MCF 10A (cell line): ENCODE data around the gene WDR82. TPM values are rescaled to one million over a fixed set of nuclear protein-coding genes. Genes with fewer than 3 reads are reported as not detected.

Source experiments
- BruUV-seq: library from RNA; stranded (reverse); fragments of 400-500 nt; replicated peaks from 2 replicates; lab custom pipeline; 2021; lab: Mats Ljungman, UMichigan
- CTCF ChIA-PET: fragments of 300-600 bp; sonication (Branson Sonifier 250); formaldehyde crosslinking; extraction: SDS; loops from one replicate; lab custom pipeline; 2021; ENCODE audit warnings: antibody characterized with exemption, inconsistent platforms; lab: Yijun Ruan, JAX
- POLR2A ChIA-PET: fragments of 300-600, 350-650 bp; sonication (Branson Sonifier 250); formaldehyde crosslinking; extraction: SDS; loops from one replicate; lab custom pipeline; 2020; ENCODE audit warnings: antibody characterized with exemption, inconsistent platforms; lab: Yijun Ruan, JAX
- DNase-seq: peaks from one replicate; pipeline ENCODE4 v3.0.0-alpha.2; 2018; ENCODE audit not compliant: unreplicated experiment
- H3K27ac Mint-ChIP-seq: one replicate; pipeline ENCODE4 v1.8.0; 2022; ENCODE audit warnings: mild to moderate bottlenecking, low read depth, mixed read lengths; ENCODE audit not compliant: unreplicated experiment
- H3K27me3 Mint-ChIP-seq: one replicate; pipeline ENCODE4 v1.8.0; 2022; ENCODE audit warnings: mixed read lengths; ENCODE audit not compliant: insufficient read depth, unreplicated experiment
- H3K36me3 Mint-ChIP-seq: one replicate; pipeline ENCODE4 v1.8.0; 2022; ENCODE audit warnings: mild to moderate bottlenecking, moderate library complexity, mixed read lengths; ENCODE audit not compliant: insufficient read depth, unreplicated experiment
- H3K4me1 Mint-ChIP-seq: one replicate; pipeline ENCODE4 v1.8.0; 2022; ENCODE audit warnings: mixed read lengths; ENCODE audit not compliant: insufficient read depth, unreplicated experiment
- H3K4me3 Mint-ChIP-seq: one replicate; pipeline ENCODE4 v1.8.0; 2022; ENCODE audit warnings: mild to moderate bottlenecking, moderate library complexity, mixed read lengths; ENCODE audit not compliant: unreplicated experiment
- H3K9me3 Mint-ChIP-seq: one replicate; pipeline ENCODE4 v1.8.0; 2022; ENCODE audit warnings: mixed read lengths; ENCODE audit not compliant: unreplicated experiment
- intact Hi-C: fragments of 100-400 bp; cut with micrococcal nuclease; formaldehyde crosslinking; loops from 2 replicates; pipeline ENCODE4 v1.14.1; 2022
- total RNA-seq: library from RNA; stranded (reverse); gene quantifications from 2 replicates; pipeline ENCODE4 v1.2.3, GENCODE V29; 2022
- TF ChIP-seq, protein P1 (sequence below): fragments of 200-600 bp; IDR thresholded peaks from one replicate; pipeline ENCODE4 v1.8.0; 2022; ENCODE audit warnings: antibody characterized with exemption, mild to moderate bottlenecking; ENCODE audit not compliant: unreplicated experiment

WDR82 gene
- total RNA-seq, 1 experiment from 2014 or later: 62.5 TPM

DNA sequence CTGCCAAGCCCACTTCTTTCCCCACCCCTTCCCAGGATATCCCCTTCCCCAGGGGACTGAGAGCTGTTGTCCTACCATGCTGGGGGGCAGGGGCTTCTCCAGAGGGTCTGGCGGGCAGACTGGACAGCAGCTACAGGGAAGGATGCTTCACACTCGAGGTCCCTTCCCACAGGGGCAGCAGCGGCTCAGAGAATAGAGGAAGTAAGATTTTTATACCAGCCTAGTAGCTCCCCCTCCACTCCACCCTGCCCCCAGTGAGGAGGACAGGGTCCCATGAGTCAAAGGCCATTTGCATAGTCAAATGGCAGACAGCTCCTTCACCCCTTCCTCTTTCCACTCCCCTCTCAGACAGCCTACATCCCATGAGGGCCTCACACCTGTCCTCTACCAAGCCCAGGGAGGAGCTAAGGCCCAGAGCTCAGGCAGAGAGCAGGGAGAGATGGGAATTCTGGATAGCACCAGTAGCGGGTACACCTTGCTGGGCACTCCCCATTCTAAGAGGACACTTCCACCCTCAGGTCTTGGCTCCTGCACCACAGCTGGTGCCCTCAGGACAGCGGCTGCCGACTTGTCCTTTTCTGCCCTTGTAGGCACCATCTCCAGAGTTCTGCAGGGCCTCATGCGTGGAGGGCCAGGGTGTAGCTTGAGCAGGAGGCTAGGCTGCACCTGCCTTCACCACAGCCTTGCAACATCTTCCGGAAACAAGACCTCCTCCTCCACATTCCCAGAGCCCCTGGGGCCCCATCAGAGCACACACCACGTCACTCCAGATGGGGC lies 52.8 kb downstream of the WDR82 start, which contains the start of gene TLR9:
TSS of gene TLR9 (minus strand) at position 194 of the 777 bp plus-strand sequence. CDS start at position 78, 116 bp downstream.
- peak within 1 kb of the TSS; percentile 7 for H3K27ac Mint-ChIP-seq
- BruUV-seq: no TSS peak
- POLR2A ChIA-PET: interaction anchor here (0.7 to 1.0 kb wide), 2 partner anchors 12 to 16 kb away, joined by 3 to 6 read pairs; no protein-coding TSS in a partner anchor
- peaks cover 16% of the 10 kb centered on the region for H3K4me1 Mint-ChIP-seq
- no peak within 1 kb of the TSS for H3K4me3 Mint-ChIP-seq
- DNase-seq: peak; percentile 77
- no peaks in the 10 kb centered on the region for H3K9me3 Mint-ChIP-seq
- TF ChIP-seq, protein P1, sequence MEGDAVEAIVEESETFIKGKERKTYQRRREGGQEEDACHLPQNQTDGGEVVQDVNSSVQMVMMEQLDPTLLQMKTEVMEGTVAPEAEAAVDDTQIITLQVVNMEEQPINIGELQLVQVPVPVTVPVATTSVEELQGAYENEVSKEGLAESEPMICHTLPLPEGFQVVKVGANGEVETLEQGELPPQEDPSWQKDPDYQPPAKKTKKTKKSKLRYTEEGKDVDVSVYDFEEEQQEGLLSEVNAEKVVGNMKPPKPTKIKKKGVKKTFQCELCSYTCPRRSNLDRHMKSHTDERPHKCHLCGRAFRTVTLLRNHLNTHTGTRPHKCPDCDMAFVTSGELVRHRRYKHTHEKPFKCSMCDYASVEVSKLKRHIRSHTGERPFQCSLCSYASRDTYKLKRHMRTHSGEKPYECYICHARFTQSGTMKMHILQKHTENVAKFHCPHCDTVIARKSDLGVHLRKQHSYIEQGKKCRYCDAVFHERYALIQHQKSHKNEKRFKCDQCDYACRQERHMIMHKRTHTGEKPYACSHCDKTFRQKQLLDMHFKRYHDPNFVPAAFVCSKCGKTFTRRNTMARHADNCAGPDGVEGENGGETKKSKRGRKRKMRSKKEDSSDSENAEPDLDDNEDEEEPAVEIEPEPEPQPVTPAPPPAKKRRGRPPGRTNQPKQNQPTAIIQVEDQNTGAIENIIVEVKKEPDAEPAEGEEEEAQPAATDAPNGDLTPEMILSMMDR: no peak
- intact Hi-C loops: no loop called here
- H3K36me3 Mint-ChIP-seq: peaks cover 18% of the 10 kb centered on the region
- no peaks in the 10 kb centered on the region for H3K27me3 Mint-ChIP-seq
- CTCF ChIA-PET: interaction anchor here (0.9 to 13.0 kb wide), 5 partner anchors 10 to 224 kb away, joined by 3 to 175 read pairs (median 3); partner anchors contain the start of genes TWF2 and WDR82

DNA sequence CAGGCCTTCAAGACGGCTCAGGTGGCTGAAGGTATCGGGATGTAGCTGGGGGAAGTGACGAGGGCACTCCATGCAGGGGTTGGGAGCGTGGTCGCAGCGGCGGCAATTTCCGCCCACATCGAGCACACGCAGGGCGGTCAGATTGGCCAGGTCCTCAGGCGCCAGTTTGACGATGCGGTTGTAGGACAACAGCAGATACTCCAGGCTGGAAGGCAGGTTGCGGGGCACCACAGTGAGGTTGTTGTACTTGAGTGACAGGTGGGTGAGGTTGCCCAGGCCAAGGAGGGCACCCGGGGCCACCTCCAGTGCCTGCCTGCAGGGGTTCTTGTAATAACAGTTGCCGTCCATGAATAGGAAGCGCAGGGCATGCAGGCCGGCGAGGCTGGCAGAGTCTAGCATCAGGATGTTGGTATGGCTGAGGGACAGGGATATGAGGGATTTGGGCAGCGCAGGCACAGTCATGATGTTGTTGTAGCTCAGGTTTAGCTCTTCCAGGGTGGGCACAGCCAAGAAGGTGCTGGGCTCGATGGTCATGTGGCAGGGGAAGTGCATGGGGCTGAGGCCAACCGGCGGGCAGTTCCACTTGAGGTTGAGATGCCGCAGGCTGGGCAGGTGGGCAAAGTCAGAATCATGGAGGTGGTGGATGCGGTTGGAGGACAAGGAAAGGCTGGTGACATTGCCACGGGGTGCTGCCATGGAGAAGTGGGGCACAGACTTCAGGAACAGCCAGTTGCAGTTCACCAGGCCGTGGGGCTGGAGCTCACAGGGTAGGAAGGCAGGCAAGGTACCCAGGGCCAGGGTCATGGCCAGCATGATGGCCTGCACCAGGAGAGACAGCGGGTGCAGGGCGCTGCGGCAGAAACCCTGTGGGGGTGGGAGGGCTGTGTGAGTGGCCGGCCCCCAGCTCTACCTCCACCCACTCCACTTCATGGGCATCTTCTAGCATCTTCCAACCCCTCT lies 54.7 kb downstream of the WDR82 start:
- TF ChIP-seq, protein P1: no peak
- Mint-ChIP-seq H3K27ac (no peak overlapping the region), H3K9me3 (no peaks in the 10 kb centered on the region), H3K4me3 (no peak overlapping the region), H3K4me1 (peaks cover 16% of the 10 kb centered on the region), H3K27me3 (no peaks in the 10 kb centered on the region), H3K36me3 (no peaks in the 10 kb centered on the region)
- BruUV-seq: no TSS peak
- ChIA-PET CTCF (interaction anchor here (0.6 to 13.0 kb wide), 9 partner anchors 12 to 222 kb away, joined by 3 to 175 read pairs (median 4); partner anchors contain the start of gene TWF2), POLR2A (interaction anchor here (0.6 to 0.7 kb wide), 3 partner anchors 18 to 97 kb away, joined by 3 to 4 read pairs (median 3); no protein-coding TSS in a partner anchor)
- DNase-seq: no peak
- intact Hi-C loops: no loop called here

DNA sequence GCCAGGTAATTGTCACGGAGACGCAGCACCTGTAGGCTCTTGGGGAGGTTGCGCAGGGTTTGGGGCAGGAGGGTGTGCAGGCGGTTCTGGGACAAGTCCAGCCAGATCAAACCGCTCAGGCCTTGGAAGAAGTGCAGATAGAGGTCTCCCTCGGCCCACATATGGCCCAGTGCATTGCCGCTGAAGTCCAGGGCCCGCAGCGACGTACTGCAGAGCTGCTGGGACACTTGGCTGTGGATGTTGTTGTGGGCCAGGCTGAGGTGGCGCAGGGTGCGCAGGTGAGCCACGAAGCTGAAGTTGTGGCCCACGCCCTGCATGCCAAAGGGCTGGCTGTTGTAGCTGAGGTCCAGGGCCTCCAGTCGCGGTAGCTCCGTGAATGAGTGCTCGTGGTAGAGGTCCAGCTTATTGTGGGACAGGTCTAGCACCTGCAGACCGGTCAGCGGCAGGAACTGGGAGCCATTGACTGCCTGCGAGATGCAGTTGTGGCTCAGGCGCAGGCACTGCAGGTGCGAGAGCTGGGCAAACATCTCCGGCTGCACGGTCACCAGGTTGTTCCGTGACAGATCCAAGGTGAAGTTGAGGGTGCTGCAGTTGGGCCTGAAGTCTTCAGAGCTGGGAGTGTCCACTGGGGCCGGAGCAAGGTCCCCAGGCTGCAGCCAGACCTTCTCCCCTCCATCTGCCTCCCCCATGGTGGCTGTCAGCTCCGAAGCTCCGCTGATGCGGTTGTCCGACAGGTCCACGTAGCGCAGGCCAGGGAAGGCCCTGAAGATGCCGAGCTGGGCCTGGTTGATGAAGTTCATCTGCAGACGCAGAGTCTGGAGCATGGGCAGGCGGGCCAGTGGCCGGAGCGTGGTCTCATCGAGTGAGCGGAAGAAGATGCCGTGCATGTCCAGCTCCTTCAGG lies 55.9 kb downstream of the WDR82 start:
- no TSS peak for BruUV-seq
- POLR2A ChIA-PET: interaction anchor here (1.2 to 4.2 kb wide), 2 partner anchors 15 to 56 kb away, joined by 4 to 17 read pairs; partner anchors contain the start of gene WDR82
- intact Hi-C loops: no loop called here

More for the DNA sequence above, 55.9 kb downstream of the WDR82 start:
- Mint-ChIP-seq H3K4me3 (no peak overlapping the region), H3K36me3 (no peaks in the 10 kb centered on the region), H3K4me1 (peaks cover 16% of the 10 kb centered on the region), H3K27ac (no peak overlapping the region), H3K27me3 (no peaks in the 10 kb centered on the region), H3K9me3 (no peaks in the 10 kb centered on the region)
- no peak for DNase-seq
- TF ChIP-seq, protein P1: no peak
- CTCF ChIA-PET: interaction anchor here (0.6 to 13.0 kb wide), 10 partner anchors 13 to 178 kb away, joined by 3 to 175 read pairs (median 3); partner anchors contain the start of gene TWF2
